Stimulated activated CD8-positive, alpha-beta memory T cell treated with anti-CD3 and anti-CD28 coated beads, Interleukin-2, amount 100 ng/mL, for 1 hour (primary cell): ENCODE measurements around the gene PMPCA.

ENCODE experiments used
- DNase-seq, 2 donors: peaks; one replicate each; pipeline ENCODE4 v3.0.0-alpha.2; 2020; ENCODE audit warnings: low read depth in 2 of 2

Gene PMPCA

GRCh38 chr9:136456258-136456657, 45.8 kb downstream of the PMPCA start:
- no peak for DNase-seq

GRCh38 chr9:136457326-136457725, 46.9 kb downstream of the PMPCA start:
- no peak for DNase-seq

- no peak for DNase-seq
These were observed 49.0 kb downstream of the PMPCA start for GRCh38 chr9:136459425-136459824.

GRCh38 chr9:136460772-136461325, 50.4 kb downstream of the PMPCA start:
- no peak for DNase-seq

GRCh38 chr9:136462664-136463063, 52.2 kb downstream of the PMPCA start:
- DNase-seq: no peak

GRCh38 chr9:136463578-136463977, 53.1 kb downstream of the PMPCA start:
- no peak for DNase-seq

- DNase-seq: no peak
These were observed 53.8 kb downstream of the PMPCA start for GRCh38 chr9:136464241-136464640.

GRCh38 chr9:136465500-136466154, 55.2 kb downstream of the PMPCA start:
- no peak for DNase-seq

- DNase-seq: no peak
These were observed 55.7 kb downstream of the PMPCA start for GRCh38 chr9:136466155-136466541.

GRCh38 chr9:136467766-136468165, 57.3 kb downstream of the PMPCA start:
- no peak for DNase-seq

GRCh38 chr9:136470356-136470755, 59.9 kb downstream of the PMPCA start:
- DNase-seq: no peak

- DNase-seq: no peak
These were observed 60.5 kb downstream of the PMPCA start for GRCh38 chr9:136470792-136471469.

GRCh38 chr9:136471802-136472487, 61.5 kb downstream of the PMPCA start:
- DNase-seq: no peak

- no peak for DNase-seq
These were observed 62.3 kb downstream of the PMPCA start for GRCh38 chr9:136472640-136473353.

- DNase-seq: no peak
These were observed 62.9 kb downstream of the PMPCA start for GRCh38 chr9:136473354-136473721.
